ENCODE measurements around the gene GPR21.

GRCh38 chr9:123008909-123009308, 24.6 kb upstream of the GPR21 start:
- TF ChIP-seq, protein P1, sequence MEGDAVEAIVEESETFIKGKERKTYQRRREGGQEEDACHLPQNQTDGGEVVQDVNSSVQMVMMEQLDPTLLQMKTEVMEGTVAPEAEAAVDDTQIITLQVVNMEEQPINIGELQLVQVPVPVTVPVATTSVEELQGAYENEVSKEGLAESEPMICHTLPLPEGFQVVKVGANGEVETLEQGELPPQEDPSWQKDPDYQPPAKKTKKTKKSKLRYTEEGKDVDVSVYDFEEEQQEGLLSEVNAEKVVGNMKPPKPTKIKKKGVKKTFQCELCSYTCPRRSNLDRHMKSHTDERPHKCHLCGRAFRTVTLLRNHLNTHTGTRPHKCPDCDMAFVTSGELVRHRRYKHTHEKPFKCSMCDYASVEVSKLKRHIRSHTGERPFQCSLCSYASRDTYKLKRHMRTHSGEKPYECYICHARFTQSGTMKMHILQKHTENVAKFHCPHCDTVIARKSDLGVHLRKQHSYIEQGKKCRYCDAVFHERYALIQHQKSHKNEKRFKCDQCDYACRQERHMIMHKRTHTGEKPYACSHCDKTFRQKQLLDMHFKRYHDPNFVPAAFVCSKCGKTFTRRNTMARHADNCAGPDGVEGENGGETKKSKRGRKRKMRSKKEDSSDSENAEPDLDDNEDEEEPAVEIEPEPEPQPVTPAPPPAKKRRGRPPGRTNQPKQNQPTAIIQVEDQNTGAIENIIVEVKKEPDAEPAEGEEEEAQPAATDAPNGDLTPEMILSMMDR (IDR thresholded peaks at IDR 0.05): no peak
- TF ChIP-seq POLR2A (IDR thresholded peaks at IDR 0.05): no peak
- TF ChIP-seq POLR2AphosphoS5 (IDR thresholded peaks at IDR 0.05; ENCODE audit: insufficient read depth in 1 of 2, low read depth in 1 of 2): no peak
